Measurements from ENCODE around the gene TBX19.

Gene TBX19

GRCh38 chr1:168303716-168304540 is 23.3 kb downstream of the TBX19 start:
- Histone ChIP-seq H3K4me3 (ENCODE audit: low read length) (no peak overlapping the region), H3K9me3 (ENCODE audit: control insufficient read depth, low read length) (no peaks in the 10 kb centered on the region), H3K36me3 (ENCODE audit: control insufficient read depth, insufficient read depth, low read length) (no peaks in the 10 kb centered on the region), H3K27me3 (ENCODE audit: control insufficient read depth, insufficient read depth, low read length) (no peaks in the 10 kb centered on the region), H3K4me1 (ENCODE audit: control insufficient read depth, insufficient read depth, low read length) (no peaks in the 10 kb centered on the region), H3K9ac (ENCODE audit: low read length) (no peak overlapping the region)

- H3K9me3 ChIP-seq (ENCODE audit: control insufficient read depth, low read length): no peaks in the 10 kb centered on the region
- H3K36me3 ChIP-seq (ENCODE audit: control insufficient read depth, insufficient read depth, low read length): no peaks in the 10 kb centered on the region
- no peaks in the 10 kb centered on the region for H3K4me1 ChIP-seq (ENCODE audit: control insufficient read depth, insufficient read depth, low read length)
- no peak overlapping the region for H3K9ac ChIP-seq (ENCODE audit: low read length)
- no peaks in the 10 kb centered on the region for H3K27me3 ChIP-seq (ENCODE audit: control insufficient read depth, insufficient read depth, low read length)
- H3K4me3 ChIP-seq (ENCODE audit: low read length): no peak overlapping the region
Observed at GRCh38 chr1:168304865-168305264, 24.2 kb downstream of the TBX19 start.

GRCh38 chr1:168312718-168313604 is 32.3 kb downstream of the TBX19 start:
- no peaks in the 10 kb centered on the region for H3K27me3 ChIP-seq (ENCODE audit: control insufficient read depth, insufficient read depth, low read length)
- no peaks in the 10 kb centered on the region for H3K9me3 ChIP-seq (ENCODE audit: control insufficient read depth, low read length)
- no peaks in the 10 kb centered on the region for H3K36me3 ChIP-seq (ENCODE audit: control insufficient read depth, insufficient read depth, low read length)
- no peak overlapping the region for H3K4me3 ChIP-seq (ENCODE audit: low read length)
- H3K4me1 ChIP-seq (ENCODE audit: control insufficient read depth, insufficient read depth, low read length): no peaks in the 10 kb centered on the region
- no peak overlapping the region for H3K9ac ChIP-seq (ENCODE audit: low read length)

- H3K36me3 ChIP-seq (ENCODE audit: control insufficient read depth, insufficient read depth, low read length): no peaks in the 10 kb centered on the region
- peaks cover 4% of the 10 kb centered on the region for H3K4me1 ChIP-seq (ENCODE audit: control insufficient read depth, insufficient read depth, low read length)
Observed at GRCh38 chr1:168316142-168316541, 35.5 kb downstream of the TBX19 start.

DNA sequence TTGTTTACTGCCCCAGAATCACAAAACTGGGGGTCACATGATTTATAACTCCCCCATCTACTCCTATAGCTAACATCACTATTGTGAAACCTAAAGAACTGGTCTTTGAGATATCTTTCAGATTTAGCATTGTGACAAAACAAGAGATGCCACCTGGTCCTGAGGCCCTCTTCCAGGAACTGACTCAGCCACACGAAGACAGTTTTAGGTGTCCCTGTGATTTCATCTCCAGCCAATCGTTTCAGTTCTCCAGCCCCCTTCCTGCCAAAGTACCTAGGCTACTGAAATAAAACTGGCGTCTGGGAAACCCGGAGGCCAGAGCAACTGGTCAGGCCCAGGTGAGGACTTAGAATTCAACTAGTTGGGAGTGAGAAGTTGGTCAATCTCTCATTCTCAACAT is 36.6 kb downstream of the TBX19 start:
- H3K4me1 ChIP-seq (ENCODE audit: control insufficient read depth, insufficient read depth, low read length): peaks cover 4% of the 10 kb centered on the region
- H3K9me3 ChIP-seq (ENCODE audit: control insufficient read depth, low read length): no peaks in the 10 kb centered on the region
- H3K36me3 ChIP-seq (ENCODE audit: control insufficient read depth, insufficient read depth, low read length): no peaks in the 10 kb centered on the region
- no peak overlapping the region for H3K4me3 ChIP-seq (ENCODE audit: low read length)
- no peak overlapping the region for H3K9ac ChIP-seq (ENCODE audit: low read length)
- no peaks in the 10 kb centered on the region for H3K27me3 ChIP-seq (ENCODE audit: control insufficient read depth, insufficient read depth, low read length)

More at GRCh38 chr1:168316142-168316541, 35.5 kb downstream of the TBX19 start:
- no peaks in the 10 kb centered on the region for H3K9me3 ChIP-seq (ENCODE audit: control insufficient read depth, low read length)
- H3K4me3 ChIP-seq (ENCODE audit: low read length): no peak overlapping the region
- no peaks in the 10 kb centered on the region for H3K27me3 ChIP-seq (ENCODE audit: control insufficient read depth, insufficient read depth, low read length)
- no peak overlapping the region for H3K9ac ChIP-seq (ENCODE audit: low read length)

DNA sequence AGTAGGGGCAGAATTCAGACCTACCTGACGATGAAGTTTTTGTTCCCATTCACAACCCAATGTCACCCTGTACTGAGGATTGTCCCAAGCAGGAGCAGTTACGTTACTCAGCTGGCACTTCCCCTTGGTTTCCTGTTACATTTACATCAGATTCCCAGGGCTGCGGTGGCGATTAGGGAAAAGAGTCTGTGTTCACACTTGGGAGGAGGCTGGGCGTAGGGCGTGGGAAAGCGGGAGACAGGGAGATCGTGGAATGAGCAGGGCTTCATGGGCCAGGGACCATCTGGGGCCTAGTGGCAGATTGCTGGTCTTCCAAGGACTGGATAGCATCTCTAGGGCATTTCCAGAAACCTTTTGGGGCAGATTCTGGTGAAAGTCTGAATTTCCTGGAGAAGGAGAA is 39.0 kb downstream of the TBX19 start:
- H3K9ac ChIP-seq (ENCODE audit: low read length): no peak overlapping the region
- H3K36me3 ChIP-seq (ENCODE audit: control insufficient read depth, insufficient read depth, low read length): no peaks in the 10 kb centered on the region

DNA sequence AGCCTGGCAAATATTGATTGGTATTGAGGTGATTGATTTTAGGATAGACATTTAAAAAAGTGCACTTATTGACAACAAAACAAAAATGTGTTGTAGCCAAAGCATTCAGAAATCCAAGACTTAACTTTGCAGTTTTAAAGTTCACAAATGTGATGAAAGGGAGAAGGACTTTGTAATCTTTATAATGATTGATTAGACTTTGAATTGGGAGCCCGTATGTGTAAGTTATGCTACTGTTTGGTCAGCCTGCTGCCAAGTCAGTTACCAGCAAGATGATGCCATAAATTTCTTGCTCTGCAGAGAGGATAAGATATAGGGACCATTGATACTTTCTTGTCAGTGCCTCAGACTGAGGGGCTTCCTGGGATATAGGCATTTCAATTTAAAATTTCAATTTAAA is 39.5 kb downstream of the TBX19 start:
- no peaks in the 10 kb centered on the region for H3K36me3 ChIP-seq (ENCODE audit: control insufficient read depth, insufficient read depth, low read length)
- no peaks in the 10 kb centered on the region for H3K27me3 ChIP-seq (ENCODE audit: control insufficient read depth, insufficient read depth, low read length)
- peaks cover 4% of the 10 kb centered on the region for H3K4me1 ChIP-seq (ENCODE audit: control insufficient read depth, insufficient read depth, low read length)
- H3K9ac ChIP-seq (ENCODE audit: low read length): no peak overlapping the region
- no peaks in the 10 kb centered on the region for H3K9me3 ChIP-seq (ENCODE audit: control insufficient read depth, low read length)
- no peak overlapping the region for H3K4me3 ChIP-seq (ENCODE audit: low read length)

More for the DNA sequence above, 39.0 kb downstream of the TBX19 start:
- Histone ChIP-seq H3K4me3 (ENCODE audit: low read length) (no peak overlapping the region), H3K4me1 (ENCODE audit: control insufficient read depth, insufficient read depth, low read length) (peaks cover 4% of the 10 kb centered on the region), H3K27me3 (ENCODE audit: control insufficient read depth, insufficient read depth, low read length) (no peaks in the 10 kb centered on the region), H3K9me3 (ENCODE audit: control insufficient read depth, low read length) (no peaks in the 10 kb centered on the region)

DNA sequence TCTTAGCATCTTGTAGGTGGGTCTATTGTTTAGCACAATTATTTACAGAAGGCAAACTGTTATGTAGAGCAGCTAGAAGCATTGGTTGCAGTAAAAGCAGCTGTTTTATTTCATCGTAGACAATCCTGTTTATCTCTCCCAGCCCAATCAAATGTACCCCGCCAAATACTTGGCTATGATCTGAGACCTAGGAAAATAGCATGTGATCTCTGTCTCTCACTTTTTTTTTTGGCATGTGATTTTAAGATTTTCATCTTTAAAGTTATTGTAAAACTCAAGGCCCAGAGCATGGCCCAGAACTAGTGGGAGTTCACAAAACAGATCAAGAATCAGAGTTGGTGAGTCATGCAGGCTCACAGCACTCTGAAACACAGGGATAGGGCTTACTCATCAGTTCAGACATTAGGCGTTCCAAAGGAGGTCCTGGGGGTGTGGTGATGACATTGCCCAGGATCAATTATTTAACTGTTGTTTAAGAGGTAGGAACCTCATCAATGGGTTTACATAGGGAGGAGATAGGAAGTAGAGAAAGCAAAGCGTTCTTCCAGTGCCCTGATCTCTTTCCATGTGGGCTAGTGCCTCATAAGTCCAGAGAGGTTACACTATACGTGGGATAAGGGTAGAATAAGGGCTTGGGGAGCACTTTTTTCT is 40.2 kb downstream of the TBX19 start:
- Histone ChIP-seq H3K9ac (ENCODE audit: low read length) (no peak overlapping the region), H3K36me3 (ENCODE audit: control insufficient read depth, insufficient read depth, low read length) (no peaks in the 10 kb centered on the region), H3K4me3 (ENCODE audit: low read length) (no peak overlapping the region)

GRCh38 chr1:168321945-168322344 is 41.3 kb downstream of the TBX19 start:
- Histone ChIP-seq H3K4me3 (ENCODE audit: low read length) (no peak overlapping the region), H3K4me1 (ENCODE audit: control insufficient read depth, insufficient read depth, low read length) (peaks cover 4% of the 10 kb centered on the region), H3K36me3 (ENCODE audit: control insufficient read depth, insufficient read depth, low read length) (no peaks in the 10 kb centered on the region), H3K9ac (ENCODE audit: low read length) (no peak overlapping the region), H3K27me3 (ENCODE audit: control insufficient read depth, insufficient read depth, low read length) (no peaks in the 10 kb centered on the region), H3K9me3 (ENCODE audit: control insufficient read depth, low read length) (no peaks in the 10 kb centered on the region)

More for the DNA sequence above, 40.2 kb downstream of the TBX19 start:
- no peaks in the 10 kb centered on the region for H3K9me3 ChIP-seq (ENCODE audit: control insufficient read depth, low read length)
- H3K27me3 ChIP-seq (ENCODE audit: control insufficient read depth, insufficient read depth, low read length): no peaks in the 10 kb centered on the region
- H3K4me1 ChIP-seq (ENCODE audit: control insufficient read depth, insufficient read depth, low read length): peaks cover 4% of the 10 kb centered on the region

- Histone ChIP-seq H3K9ac (ENCODE audit: low read length) (no peak overlapping the region), H3K4me3 (ENCODE audit: low read length) (no peak overlapping the region), H3K4me1 (ENCODE audit: control insufficient read depth, insufficient read depth, low read length) (peaks cover 4% of the 10 kb centered on the region), H3K9me3 (ENCODE audit: control insufficient read depth, low read length) (no peaks in the 10 kb centered on the region), H3K36me3 (ENCODE audit: control insufficient read depth, insufficient read depth, low read length) (no peaks in the 10 kb centered on the region), H3K27me3 (ENCODE audit: control insufficient read depth, insufficient read depth, low read length) (no peaks in the 10 kb centered on the region)
Observed at GRCh38 chr1:168324745-168325425, 44.2 kb downstream of the TBX19 start.

DNA sequence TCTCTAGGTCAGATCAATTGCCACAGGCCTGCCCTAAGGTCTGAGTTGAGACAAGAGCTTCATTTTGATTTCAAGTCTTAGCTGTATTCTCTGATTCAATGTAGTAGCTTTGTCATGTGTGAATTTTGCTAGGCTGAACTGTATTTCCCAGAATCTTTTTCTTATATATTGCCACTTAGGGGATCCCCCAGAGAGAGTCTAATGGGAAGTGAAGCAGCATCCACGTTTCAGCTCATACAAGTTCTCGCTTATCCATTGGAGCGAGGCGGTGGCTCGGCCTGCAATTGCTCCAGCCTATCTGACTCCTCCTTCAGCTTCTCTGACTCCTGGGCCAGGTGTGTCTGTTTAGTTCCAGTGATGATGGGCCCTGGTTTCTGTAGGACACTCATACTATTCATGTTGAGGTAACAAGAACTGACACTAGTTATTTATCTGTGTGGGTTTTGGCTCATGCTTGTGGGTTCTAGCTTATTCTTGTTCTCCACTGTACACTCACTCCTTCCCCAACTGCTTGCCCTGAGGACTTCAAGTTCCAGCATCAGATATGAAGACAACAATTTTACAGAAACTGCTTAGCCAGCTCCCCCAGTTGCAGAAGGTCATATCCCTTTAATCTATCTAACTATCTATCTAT is 48.2 kb downstream of the TBX19 start:
- Histone ChIP-seq H3K36me3 (ENCODE audit: control insufficient read depth, insufficient read depth, low read length) (no peaks in the 10 kb centered on the region), H3K27me3 (ENCODE audit: control insufficient read depth, insufficient read depth, low read length) (no peaks in the 10 kb centered on the region), H3K9me3 (ENCODE audit: control insufficient read depth, low read length) (no peaks in the 10 kb centered on the region), H3K9ac (ENCODE audit: low read length) (no peak overlapping the region), H3K4me3 (ENCODE audit: low read length) (no peak overlapping the region), H3K4me1 (ENCODE audit: control insufficient read depth, insufficient read depth, low read length) (no peaks in the 10 kb centered on the region)
